GM10266 (cell line): ENCODE data around the gene CAMTA2.
"Not testable (repeated sequence)": the region's sequence is repeated elsewhere in the genome, so short reads cannot be mapped to it uniquely, and the experiment has no call there.

ENCODE experiments used
- DNase-seq: peaks from one replicate; pipeline ENCODE4 v3.0.0; 2012; ENCODE audit errors: extremely low spot score
- CTCF ChIP-seq: IDR thresholded peaks from 2 replicates; pipeline ENCODE4 v1.5.1; 2012; ENCODE audit warnings: mild to moderate bottlenecking, low read depth; ENCODE audit not compliant: control insufficient read depth, insufficient read depth; ENCODE audit errors: missing control alignments

CAMTA2 gene

DNA sequence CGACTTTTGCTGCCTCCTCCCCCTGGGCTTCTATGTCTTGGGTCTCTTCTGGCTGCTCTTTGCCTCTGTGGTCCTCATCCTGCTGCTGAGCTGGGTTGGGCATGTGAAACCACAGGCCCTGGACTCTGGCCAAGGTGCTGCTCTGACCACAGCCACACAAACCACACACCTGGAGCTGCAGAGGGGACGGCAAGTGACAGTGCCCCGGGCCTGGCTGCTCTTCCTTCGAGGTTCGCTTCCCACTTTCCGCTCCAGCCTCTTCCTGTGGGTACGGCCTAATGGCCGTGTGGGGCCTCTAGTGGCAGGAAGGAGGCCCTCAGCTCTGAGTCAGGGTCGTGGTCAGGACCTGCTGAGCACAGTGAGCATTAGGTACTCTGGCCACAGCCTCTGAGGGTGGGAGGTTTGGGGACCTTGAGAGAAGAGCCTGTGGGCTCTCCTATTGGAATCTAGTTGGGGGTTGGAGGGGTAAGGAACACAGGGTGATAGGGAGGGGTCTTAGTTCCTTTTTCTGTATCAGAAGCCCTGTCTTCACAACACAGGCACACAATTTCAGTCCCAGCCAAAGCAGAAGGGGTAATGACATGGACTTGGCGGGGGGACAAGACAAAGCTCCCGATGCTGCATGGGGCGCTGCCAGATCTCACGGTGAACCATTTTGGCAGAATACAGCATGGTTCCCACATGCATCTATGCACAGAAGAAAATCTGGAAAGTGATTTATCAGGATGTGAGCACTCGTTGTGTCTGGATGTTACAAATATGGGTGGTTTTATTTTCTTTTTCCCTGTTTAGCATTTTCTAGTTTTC lies 53.1 kb downstream of the CAMTA2 start:
- no peak for DNase-seq

DNA sequence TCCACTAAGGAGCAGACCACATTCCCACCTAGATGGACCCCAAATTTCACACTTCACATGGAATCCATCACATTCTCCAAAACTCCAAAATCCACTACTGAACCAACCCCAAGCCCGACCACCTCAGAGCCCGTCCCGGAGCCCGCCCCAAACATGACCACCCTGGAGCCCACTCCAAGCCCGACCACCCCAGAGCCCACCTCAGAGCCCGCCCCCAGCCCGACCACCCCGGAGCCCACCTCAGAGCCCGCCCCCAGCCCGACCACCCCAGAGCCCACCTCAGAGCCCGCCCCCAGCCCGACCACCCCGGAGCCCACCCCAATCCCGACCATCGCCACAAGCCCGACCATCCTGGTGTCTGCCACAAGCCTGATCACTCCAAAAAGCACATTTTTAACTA lies 53.8 kb downstream of the CAMTA2 start:
- no peak for TF ChIP-seq CTCF
- DNase-seq, result no peak

More for the DNA sequence above, 53.1 kb downstream of the CAMTA2 start:
- peak; percentile 45 for TF ChIP-seq CTCF

- TF ChIP-seq CTCF, result no peak
- DNase-seq, result no peak
These were observed 54.7 kb downstream of the CAMTA2 start for GRCh38 chr17:4932756-4933155.

DNA sequence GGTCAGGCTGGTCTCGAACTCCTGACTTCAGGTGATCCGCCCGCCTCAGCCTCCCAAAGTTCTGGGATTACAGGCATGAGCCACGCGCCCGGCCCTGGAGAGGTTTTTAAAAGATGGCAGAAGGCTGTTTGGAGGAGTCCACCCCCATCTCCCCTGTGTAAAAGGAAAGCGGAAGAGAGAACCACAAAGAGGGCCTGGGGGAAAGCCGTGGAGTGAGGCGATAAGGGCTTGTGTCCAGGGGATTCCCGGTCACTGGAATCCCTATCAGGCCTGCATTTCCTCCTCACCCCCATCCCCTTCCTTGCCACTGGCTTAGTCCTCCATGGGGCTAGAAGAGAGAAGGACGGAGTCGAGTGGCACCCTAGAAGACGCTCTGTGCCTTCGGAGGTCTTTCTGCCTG lies 55.5 kb downstream of the CAMTA2 start, which contains the start of gene GP1BA:
GP1BA (plus strand) TSS at position 315 of the 400 bp plus-strand sequence. CDS start 328 bp downstream, outside the sequence.
- DNase-seq, result no peak
- no peak for TF ChIP-seq CTCF

DNA sequence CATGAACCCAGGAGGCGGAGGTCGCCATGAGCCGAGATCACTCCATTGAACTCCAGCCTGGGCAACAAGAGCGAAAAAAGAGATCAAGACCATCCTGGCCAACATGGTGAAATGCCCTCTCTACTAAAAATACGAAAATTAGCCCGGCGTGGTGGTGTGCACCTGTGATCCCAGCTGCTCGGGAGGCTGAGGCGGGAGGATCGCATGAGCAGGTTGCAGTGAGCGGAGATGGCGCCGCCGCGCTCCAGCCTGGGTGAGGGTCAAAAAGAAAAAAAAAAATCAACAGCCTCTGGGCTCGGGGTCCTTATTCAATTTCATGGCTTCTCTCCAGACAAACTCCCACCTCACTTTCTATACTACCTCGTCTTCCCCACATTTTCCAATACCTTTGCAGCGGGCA lies 58.6 kb downstream of the CAMTA2 start:
- TF ChIP-seq CTCF, result no peak

GRCh38 chr17:4926577-4927335 lies 60.7 kb downstream of the CAMTA2 start:
- not testable (repeated sequence) for DNase-seq

More for the DNA sequence above, 58.6 kb downstream of the CAMTA2 start:
- DNase-seq, result no peak

DNA sequence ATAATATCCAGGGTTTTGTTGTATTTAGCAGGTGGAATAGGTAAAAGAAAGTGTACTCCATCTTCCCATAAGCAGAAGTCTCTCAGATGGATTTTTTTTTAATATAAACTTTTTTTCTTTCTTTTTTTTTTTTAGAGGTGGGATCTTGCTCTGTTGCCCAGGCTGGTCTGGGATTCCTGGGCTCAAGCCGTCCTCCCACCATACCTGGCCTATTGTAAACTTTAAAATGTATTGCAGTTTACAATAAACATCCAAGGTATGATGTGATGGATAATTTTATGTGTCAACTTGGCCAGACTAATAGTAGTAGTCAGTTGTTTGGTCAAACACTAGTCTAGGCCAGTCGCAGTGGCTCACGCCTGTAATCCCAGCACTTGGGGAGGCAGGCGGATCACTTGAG lies 66.2 kb downstream of the CAMTA2 start:
- no peak for TF ChIP-seq CTCF
- DNase-seq, result no peak
